DND-41 (cell line): ENCODE results near the gene TNC.

Experiments used
- ATAC-seq: fragments of 200-7000 bp; cut with Tn5 transposase; 3 replicates; pipeline ENCODE4 v1.9.1; 2021; ENCODE audit warnings: low read depth; ENCODE audit not compliant: insufficient read depth
- DNase-seq: peaks from one replicate; pipeline ENCODE4 v3.0.0-alpha.2; 2020
- H2AFZ ChIP-seq: 2 replicates; pipeline ENCODE4 v1.6.0; 2012; ENCODE audit warnings: low read depth, low read length
- H3K27ac ChIP-seq: 2 replicates; pipeline ENCODE4 v1.5.1; 2012; ENCODE audit warnings: low read length, inconsistent platforms
- H3K27me3 ChIP-seq: fragments of 200-600 bp; sonication (generic); 2 replicates; pipeline ENCODE4 v1.6.0; 2012; ENCODE audit warnings: low read length, mild to moderate bottlenecking, inconsistent platforms; ENCODE audit not compliant: insufficient read depth, poor library complexity
- H3K36me3 ChIP-seq: 2 replicates; pipeline ENCODE4 v1.5.1; 2012; ENCODE audit warnings: low read length, inconsistent platforms; ENCODE audit not compliant: insufficient read depth
- H3K4me1 ChIP-seq: 2 replicates; pipeline ENCODE4 v1.5.1; 2012; ENCODE audit warnings: mild to moderate bottlenecking, low read length; ENCODE audit not compliant: insufficient read depth
- H3K4me2 ChIP-seq: 2 replicates; pipeline ENCODE4 v1.6.0; 2012; ENCODE audit warnings: mild to moderate bottlenecking, moderate library complexity, low read length, inconsistent platforms; ENCODE audit not compliant: insufficient read depth
- H3K4me3 ChIP-seq, 2 experiments: fragments of 200-600 bp in 1 of 2; shearing (Covaris generic) in 1 of 2; 2 replicates each; pipeline ENCODE4 v1.5.1; 2012 to 2016; ENCODE audit warnings: inconsistent platforms in 2 of 2, low read length in 2 of 2, mild to moderate bottlenecking in 2 of 2, low read depth in 1 of 2, moderate library complexity in 1 of 2
- H3K79me2 ChIP-seq: 2 replicates; pipeline ENCODE4 v1.6.0; 2012; ENCODE audit warnings: low read length, inconsistent platforms; ENCODE audit not compliant: insufficient read depth
- H3K9ac ChIP-seq: 2 replicates; pipeline ENCODE4 v1.6.0; 2012; ENCODE audit warnings: low read depth, mild to moderate bottlenecking, inconsistent platforms, low read length, moderate library complexity
- H3K9me3 ChIP-seq: 2 replicates; pipeline ENCODE4 v1.5.1; 2012; ENCODE audit warnings: low read length, moderate library complexity, mild to moderate bottlenecking, inconsistent platforms; ENCODE audit not compliant: insufficient read depth, severe bottlenecking
- H4K20me1 ChIP-seq: 2 replicates; pipeline ENCODE4 v1.6.0; 2012; ENCODE audit warnings: low read length; ENCODE audit not compliant: insufficient read depth
- EZH2 ChIP-seq: IDR thresholded peaks from 3 replicates; pipeline ENCODE4 v1.6.1; 2012; ENCODE audit warnings: borderline replicate concordance, low read depth, mild to moderate bottlenecking, moderate library complexity, low read length, inconsistent platforms; ENCODE audit not compliant: severe bottlenecking
- TF ChIP-seq, protein P1 (sequence below): IDR thresholded peaks from 2 replicates; pipeline ENCODE4 v1.5.1; 2012; ENCODE audit warnings: borderline replicate concordance, low read length, moderate library complexity, mild to moderate bottlenecking; ENCODE audit not compliant: poor library complexity, severe bottlenecking; ENCODE audit errors: extremely low read depth

TNC gene

GRCh38 chr9:115006660-115007059, 111.3 kb downstream of the TNC start:
- Histone ChIP-seq H3K4me3 (no peak overlapping the region), H3K27me3 (no peaks in the 10 kb centered on the region), H3K9me3 (no peaks in the 10 kb centered on the region), H3K79me2 (no peaks in the 10 kb centered on the region), H4K20me1 (no peaks in the 10 kb centered on the region), H3K4me2 (no peak overlapping the region), H3K36me3 (no peaks in the 10 kb centered on the region), H3K27ac (no peak overlapping the region), H3K9ac (no peak overlapping the region), H2AFZ (no peak overlapping the region), H3K4me1 (peaks cover 3% of the 10 kb centered on the region; the same call in 1 of the 2 replicates)
- TF ChIP-seq, protein P1, sequence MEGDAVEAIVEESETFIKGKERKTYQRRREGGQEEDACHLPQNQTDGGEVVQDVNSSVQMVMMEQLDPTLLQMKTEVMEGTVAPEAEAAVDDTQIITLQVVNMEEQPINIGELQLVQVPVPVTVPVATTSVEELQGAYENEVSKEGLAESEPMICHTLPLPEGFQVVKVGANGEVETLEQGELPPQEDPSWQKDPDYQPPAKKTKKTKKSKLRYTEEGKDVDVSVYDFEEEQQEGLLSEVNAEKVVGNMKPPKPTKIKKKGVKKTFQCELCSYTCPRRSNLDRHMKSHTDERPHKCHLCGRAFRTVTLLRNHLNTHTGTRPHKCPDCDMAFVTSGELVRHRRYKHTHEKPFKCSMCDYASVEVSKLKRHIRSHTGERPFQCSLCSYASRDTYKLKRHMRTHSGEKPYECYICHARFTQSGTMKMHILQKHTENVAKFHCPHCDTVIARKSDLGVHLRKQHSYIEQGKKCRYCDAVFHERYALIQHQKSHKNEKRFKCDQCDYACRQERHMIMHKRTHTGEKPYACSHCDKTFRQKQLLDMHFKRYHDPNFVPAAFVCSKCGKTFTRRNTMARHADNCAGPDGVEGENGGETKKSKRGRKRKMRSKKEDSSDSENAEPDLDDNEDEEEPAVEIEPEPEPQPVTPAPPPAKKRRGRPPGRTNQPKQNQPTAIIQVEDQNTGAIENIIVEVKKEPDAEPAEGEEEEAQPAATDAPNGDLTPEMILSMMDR = no peak
- no peak for DNase-seq
- ATAC-seq = no peak

- TF ChIP-seq, protein P1 = no peak
- TF ChIP-seq EZH2 = no peak
- H3K4me1 ChIP-seq = no peaks in the 10 kb centered on the region
These were observed 112.6 kb downstream of the TNC start for GRCh38 chr9:115005322-115005721.

DNA sequence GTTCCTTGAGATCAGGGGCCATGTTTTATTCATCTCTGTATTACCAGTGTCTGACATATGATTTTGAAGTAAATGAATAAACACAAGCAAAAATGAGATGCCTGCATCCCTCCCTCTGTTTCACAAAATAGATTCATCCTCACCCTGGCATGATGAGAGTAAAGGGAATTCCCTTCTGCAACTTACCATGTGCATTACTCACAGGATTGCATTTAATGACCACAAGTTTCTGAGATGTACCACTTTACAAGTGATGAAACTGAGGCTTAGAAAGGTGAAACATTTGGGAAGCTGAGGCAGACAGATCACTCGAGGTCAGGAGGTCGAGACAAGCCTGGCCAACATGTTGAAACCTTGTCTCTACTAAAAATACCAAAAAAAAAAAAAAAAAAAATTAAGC, 113.4 kb downstream of the TNC start:
- DNase-seq = no peak
- Histone ChIP-seq H3K4me2 (no peak overlapping the region), H4K20me1 (no peaks in the 10 kb centered on the region), H3K36me3 (no peaks in the 10 kb centered on the region), H3K27ac (no peak overlapping the region), H3K9me3 (no peaks in the 10 kb centered on the region), H3K79me2 (no peaks in the 10 kb centered on the region), H3K4me1 (no peaks in the 10 kb centered on the region), H3K4me3 (no peak overlapping the region), H2AFZ (no peak overlapping the region), H3K9ac (no peak overlapping the region), H3K27me3 (no peaks in the 10 kb centered on the region)
- ATAC-seq = no peak
- TF ChIP-seq, protein P1 = no peak
- TF ChIP-seq EZH2 = no peak

More at GRCh38 chr9:115005322-115005721, 112.6 kb downstream of the TNC start:
- DNase-seq (no peak), ATAC-seq (no peak)
- no peak overlapping the region for H3K4me2 ChIP-seq
- H3K36me3 ChIP-seq = no peaks in the 10 kb centered on the region
- no peaks in the 10 kb centered on the region for H3K79me2 ChIP-seq
- H3K9me3 ChIP-seq = no peaks in the 10 kb centered on the region
- H3K4me3 ChIP-seq = no peak overlapping the region
- H3K27me3 ChIP-seq = no peaks in the 10 kb centered on the region
- no peak overlapping the region for H2AFZ ChIP-seq
- H3K27ac ChIP-seq = no peak overlapping the region
- no peak overlapping the region for H3K9ac ChIP-seq
- H4K20me1 ChIP-seq = no peaks in the 10 kb centered on the region
